GM12892 (cell line): ENCODE measurements around the gene WEE1.

ENCODE experiments used
- POLR2A ChIP-seq: IDR thresholded peaks from 2 replicates; pipeline ENCODE4 v1.6.1; 2011; ENCODE audit warnings: low read depth, low read length, control low read depth
- POLR2AphosphoS5 ChIP-seq: IDR thresholded peaks from 2 replicates; pipeline ENCODE4 v1.6.1; 2011; ENCODE audit warnings: low read depth, low read length, control low read depth

DNA sequence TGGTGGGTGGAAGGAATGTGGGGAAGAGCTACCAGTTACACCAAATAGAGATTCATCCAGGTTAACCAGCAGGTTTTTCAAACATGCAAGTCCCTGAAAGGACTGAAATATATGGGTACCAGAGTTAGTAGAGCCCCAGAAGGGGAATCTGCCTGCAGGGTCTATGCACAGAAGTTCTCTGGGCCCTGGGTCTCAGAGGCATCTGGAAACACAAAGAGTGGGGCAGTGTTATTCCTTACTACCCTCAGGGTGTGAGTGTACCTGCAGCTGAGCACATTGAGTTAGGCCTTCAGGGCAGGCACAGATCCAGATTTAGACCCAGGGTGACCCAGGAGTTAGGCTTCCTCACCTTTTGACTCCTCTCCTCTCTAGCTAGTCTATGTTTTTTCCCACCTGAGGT is 46.5 kb downstream of the WEE1 start:
- TF ChIP-seq POLR2AphosphoS5 (no peak), POLR2A (no peak)
